Nephron (organoid): ENCODE data around the gene NDUFC1.
A peak's percentile ranks its signal among the peaks of the same experiment; 100 is the strongest.

Experiments
- H3K27ac Mint-ChIP-seq, 3 experiments: 2 replicates each; pipeline ENCODE4 v1.8.0; 2020; ENCODE audit warnings: mixed read lengths in 3 of 3, mild to moderate bottlenecking in 2 of 3, moderate library complexity in 1 of 3
- H3K27me3 Mint-ChIP-seq: 2 replicates; pipeline ENCODE4 v1.8.0; 2021; ENCODE audit warnings: low read depth, mild to moderate bottlenecking, moderate library complexity, mixed read lengths
- H3K36me3 Mint-ChIP-seq: 2 replicates; pipeline ENCODE4 v1.8.0; 2020; ENCODE audit warnings: low read depth, mixed read lengths
- H3K4me1 Mint-ChIP-seq: 2 replicates; pipeline ENCODE4 v1.8.0; 2020; ENCODE audit warnings: mixed read lengths
- H3K4me3 Mint-ChIP-seq, 3 experiments: 2 replicates each; pipeline ENCODE4 v1.8.0; 2020; ENCODE audit warnings: mild to moderate bottlenecking in 3 of 3, mixed read lengths in 3 of 3, moderate library complexity in 2 of 3
- H3K9me3 Mint-ChIP-seq: 2 replicates; pipeline ENCODE4 v1.8.0; 2020; ENCODE audit warnings: mixed read lengths
- TF ChIP-seq, protein P1 (sequence below), 3 experiments: fragments of 200-600 bp; sonication (generic); IDR thresholded peaks; one replicate each; pipeline ENCODE4 v1.5.0; 2021; ENCODE audit warnings: antibody characterized with exemption in 3 of 3; ENCODE audit not compliant: unreplicated experiment in 3 of 3

NDUFC1 gene

DNA sequence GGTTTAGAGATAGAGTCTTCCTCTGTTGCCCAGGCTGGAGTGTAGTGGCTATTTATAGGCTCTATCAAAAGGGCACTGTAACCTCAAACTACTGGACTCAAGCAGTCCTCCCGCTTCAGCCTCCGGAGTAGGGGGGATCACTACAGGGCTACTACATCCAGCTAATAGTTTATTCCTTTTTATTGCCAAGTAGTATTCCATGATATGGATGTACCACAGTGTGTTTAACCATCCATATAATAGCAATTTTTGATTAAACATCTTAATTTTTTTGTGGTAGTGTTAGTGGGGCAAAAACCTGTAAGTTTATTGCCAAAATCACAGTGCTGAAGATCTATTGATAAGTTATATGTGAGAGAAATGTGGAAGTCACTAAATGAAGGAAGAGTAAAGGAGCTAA lies 2.6 kb upstream of the NDUFC1 start:
- peak overlapping the region in 2 of 3 experiments; percentile 21 to 60 for H3K4me3 Mint-ChIP-seq

DNA sequence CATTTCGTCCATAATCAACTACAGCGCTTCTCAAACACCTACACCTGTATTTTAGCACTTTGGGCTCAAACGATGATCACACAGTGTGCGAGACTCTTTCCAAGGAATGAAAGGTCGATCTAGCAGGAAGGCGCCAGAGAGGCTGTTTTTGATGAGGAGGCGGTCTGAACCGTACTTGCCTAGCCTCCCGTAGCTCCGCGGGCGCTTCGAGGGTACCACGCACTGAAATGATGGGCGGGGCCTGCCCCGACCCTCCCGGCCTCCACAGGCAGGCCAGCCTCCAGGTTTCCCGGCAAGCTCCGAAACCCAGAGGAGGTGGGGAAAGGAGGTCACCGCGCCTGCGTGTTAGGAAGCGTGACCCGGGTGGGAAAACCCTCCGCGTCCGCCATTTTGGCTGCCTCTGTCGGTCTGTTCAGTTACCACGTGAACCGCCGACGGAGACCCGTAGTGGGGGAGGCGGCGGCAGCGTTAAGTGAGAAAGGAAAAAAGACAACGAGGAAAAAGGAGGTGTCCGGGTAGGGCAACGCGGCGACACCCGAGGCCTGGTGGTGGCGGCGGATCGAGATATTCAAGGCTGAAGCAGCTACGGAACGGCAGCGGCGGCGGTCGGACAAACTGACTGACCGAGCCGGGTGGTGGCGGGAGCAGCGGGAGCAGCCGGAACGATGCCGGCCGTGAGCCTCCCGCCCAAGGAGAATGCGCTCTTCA lies 1.0 kb downstream of the NDUFC1 start, which contains the start of gene NAA15:
Gene NAA15 (plus strand): TSS at position 393 of the 708 bp plus-strand sequence. CDS start 273 bp downstream, at position 666.
- Mint-ChIP-seq H3K36me3 (peaks cover 26% of the 10 kb centered on the region), H3K9me3 (peaks cover 9% of the 10 kb centered on the region), H3K27me3 (no peaks in the 10 kb centered on the region), H3K27ac (peak within 1 kb of the TSS; percentile 90 to 99 (median 96)), H3K4me3 (peak within 1 kb of the TSS; percentile 98 to 99 (median 98)), H3K4me1 (peaks cover 43% of the 10 kb centered on the region)
- TF ChIP-seq, protein P1, sequence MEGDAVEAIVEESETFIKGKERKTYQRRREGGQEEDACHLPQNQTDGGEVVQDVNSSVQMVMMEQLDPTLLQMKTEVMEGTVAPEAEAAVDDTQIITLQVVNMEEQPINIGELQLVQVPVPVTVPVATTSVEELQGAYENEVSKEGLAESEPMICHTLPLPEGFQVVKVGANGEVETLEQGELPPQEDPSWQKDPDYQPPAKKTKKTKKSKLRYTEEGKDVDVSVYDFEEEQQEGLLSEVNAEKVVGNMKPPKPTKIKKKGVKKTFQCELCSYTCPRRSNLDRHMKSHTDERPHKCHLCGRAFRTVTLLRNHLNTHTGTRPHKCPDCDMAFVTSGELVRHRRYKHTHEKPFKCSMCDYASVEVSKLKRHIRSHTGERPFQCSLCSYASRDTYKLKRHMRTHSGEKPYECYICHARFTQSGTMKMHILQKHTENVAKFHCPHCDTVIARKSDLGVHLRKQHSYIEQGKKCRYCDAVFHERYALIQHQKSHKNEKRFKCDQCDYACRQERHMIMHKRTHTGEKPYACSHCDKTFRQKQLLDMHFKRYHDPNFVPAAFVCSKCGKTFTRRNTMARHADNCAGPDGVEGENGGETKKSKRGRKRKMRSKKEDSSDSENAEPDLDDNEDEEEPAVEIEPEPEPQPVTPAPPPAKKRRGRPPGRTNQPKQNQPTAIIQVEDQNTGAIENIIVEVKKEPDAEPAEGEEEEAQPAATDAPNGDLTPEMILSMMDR (IDR thresholded peaks at IDR 0.05; ENCODE audit: unreplicated experiment in 3 of 3) = no peak

More for the DNA sequence above, 2.6 kb upstream of the NDUFC1 start:
- peaks cover 9% of the 10 kb centered on the region for H3K9me3 Mint-ChIP-seq
- no peak overlapping the region for H3K27ac Mint-ChIP-seq
- H3K4me1 Mint-ChIP-seq = peaks cover 25% of the 10 kb centered on the region
- TF ChIP-seq, protein P1 (IDR thresholded peaks at IDR 0.05; ENCODE audit: unreplicated experiment in 3 of 3) = no peak
- H3K27me3 Mint-ChIP-seq = no peaks in the 10 kb centered on the region
- peaks cover 41% of the 10 kb centered on the region for H3K36me3 Mint-ChIP-seq

- Mint-ChIP-seq H3K9me3 (peaks cover 9% of the 10 kb centered on the region), H3K27me3 (no peaks in the 10 kb centered on the region), H3K36me3 (peaks cover 19% of the 10 kb centered on the region), H3K27ac (peak overlapping the region; percentile 90 to 99 (median 96)), H3K4me3 (peak overlapping the region; percentile 98 to 99 (median 98)), H3K4me1 (peaks cover 50% of the 10 kb centered on the region)
- TF ChIP-seq, protein P1 (IDR thresholded peaks at IDR 0.05; ENCODE audit: unreplicated experiment in 3 of 3) = no peak
These were observed 1.7 kb downstream of the NDUFC1 start for GRCh38 chr4:139300431-139301112.

- Mint-ChIP-seq H3K27ac (peak overlapping the region; percentile 90 to 99 (median 96)), H3K36me3 (peaks cover 9% of the 10 kb centered on the region), H3K27me3 (no peaks in the 10 kb centered on the region), H3K9me3 (no peaks in the 10 kb centered on the region), H3K4me3 (peak overlapping the region; percentile 98 to 99 (median 98)), H3K4me1 (peaks cover 56% of the 10 kb centered on the region)
- TF ChIP-seq, protein P1 (IDR thresholded peaks at IDR 0.05; ENCODE audit: unreplicated experiment in 3 of 3) = no peak
These were observed 2.7 kb downstream of the NDUFC1 start for GRCh38 chr4:139299536-139299935.

- Mint-ChIP-seq H3K9me3 (no peaks in the 10 kb centered on the region), H3K4me1 (peaks cover 44% of the 10 kb centered on the region), H3K27ac (peak overlapping the region in 2 of 3 experiments; percentile 38), H3K4me3 (peak overlapping the region in 2 of 3 experiments; percentile 41 to 65), H3K27me3 (no peaks in the 10 kb centered on the region), H3K36me3 (peaks cover 17% of the 10 kb centered on the region)
- TF ChIP-seq, protein P1 (IDR thresholded peaks at IDR 0.05; ENCODE audit: unreplicated experiment in 3 of 3) = no peak
These were observed 5.3 kb downstream of the NDUFC1 start for GRCh38 chr4:139297001-139297410.
